NCI-H524 treated with DMSO at 0.1 percent for 48 hours (cell line): ENCODE data around the gene SETD1B.
"Not testable (repeated sequence)": the region's sequence is repeated elsewhere in the genome, so short reads cannot be mapped to it uniquely, and the experiment has no call there.

ENCODE experiments used
- DNase-seq: peaks from one replicate; lab custom pipeline; 2025; lab: John Stamatoyannopoulos, UW

The SETD1B gene

DNA sequence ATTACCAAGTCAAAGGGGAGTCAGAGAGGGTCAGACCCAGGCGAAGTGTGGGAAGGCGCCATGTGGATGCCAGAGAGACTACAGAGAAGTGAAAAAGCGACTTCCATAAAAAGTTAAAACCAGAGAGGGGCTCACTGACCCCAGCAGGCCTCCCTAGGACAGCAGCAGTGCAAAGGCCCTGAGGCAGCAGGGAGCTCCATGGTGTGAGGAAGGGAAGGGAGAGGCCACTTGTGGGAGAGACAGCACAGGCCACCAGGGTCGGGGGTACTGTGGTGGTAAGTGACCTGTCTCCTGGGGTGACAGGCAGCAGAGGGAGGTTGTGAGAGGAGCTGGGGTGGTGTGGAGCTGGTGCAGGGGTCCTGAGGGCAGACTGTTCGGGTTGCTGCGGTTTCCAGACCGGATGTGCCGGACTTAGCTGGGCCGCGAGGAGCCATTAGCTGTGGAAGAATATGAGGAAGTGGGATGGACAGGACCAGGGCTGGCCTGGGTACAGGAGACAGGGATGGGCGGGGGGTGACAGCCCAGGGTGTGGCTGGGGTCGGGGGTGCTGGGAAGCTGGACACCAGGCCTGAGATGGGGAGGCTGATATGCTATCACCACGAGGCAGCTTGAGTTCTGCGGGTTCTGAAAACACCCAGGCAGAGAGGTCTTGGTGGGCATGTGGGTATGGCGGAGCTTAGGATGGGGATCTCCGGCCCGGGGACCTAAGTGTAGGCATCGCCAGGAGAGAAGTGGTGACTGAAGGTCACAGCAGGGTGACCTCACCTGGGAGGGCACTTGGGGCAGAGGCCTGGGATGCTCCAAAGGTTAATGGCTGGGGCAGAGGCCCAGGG, 22.7 kb downstream of the SETD1B start:
- DNase-seq = no peak

DNA sequence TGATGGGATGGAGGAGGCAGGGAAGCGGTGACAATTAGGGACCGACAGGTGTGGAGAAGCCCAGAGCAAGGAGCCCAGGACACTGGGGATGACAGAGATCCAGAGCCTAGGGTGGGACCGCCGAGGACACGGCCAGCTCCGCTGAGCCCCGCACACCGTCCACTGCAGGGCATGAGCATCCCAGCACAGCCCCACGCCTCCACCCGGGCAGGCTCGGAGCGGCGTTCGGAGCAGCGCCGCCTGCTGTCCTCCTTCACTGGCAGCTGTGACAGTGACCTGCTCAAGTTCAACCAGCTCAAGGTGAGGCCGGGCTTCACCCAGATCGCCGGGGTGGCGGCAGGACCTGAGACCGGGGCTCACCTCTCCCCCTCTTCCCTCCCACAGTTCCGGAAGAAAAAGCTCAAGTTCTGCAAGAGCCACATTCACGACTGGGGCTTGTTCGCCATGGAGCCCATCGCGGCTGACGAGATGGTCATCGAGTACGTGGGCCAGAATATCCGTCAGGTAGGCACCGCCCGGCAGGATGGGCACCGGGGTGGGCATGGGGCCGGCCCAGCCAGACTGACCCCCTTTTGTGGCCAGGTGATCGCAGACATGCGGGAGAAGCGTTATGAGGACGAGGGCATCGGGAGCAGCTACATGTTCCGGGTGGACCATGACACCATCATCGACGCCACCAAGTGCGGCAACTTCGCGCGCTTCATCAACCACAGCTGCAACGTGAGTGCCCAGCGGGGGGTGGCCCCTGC, 23.7 kb downstream of the SETD1B start:
- no peak for DNase-seq

DNA sequence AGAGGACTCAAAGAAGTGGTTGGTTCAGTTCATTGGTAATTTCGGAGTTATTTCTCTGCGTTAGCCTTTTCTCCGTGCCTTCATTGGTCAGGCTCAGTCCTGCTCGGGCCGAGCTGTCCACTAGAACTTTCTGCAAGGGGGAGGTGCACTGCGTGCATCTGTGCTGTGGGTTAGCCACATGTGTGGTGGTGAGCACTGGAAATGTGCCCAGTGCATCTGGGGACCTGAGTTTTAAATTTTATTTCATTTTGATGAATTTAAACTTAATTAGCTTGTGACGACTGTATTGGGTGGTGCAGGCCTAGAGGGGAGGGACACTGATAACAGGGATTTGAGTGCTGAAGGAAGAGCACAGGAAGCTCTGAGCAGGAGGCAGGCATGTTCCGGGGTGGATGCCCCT, 24.5 kb downstream of the SETD1B start:
- DNase-seq = no peak

DNA sequence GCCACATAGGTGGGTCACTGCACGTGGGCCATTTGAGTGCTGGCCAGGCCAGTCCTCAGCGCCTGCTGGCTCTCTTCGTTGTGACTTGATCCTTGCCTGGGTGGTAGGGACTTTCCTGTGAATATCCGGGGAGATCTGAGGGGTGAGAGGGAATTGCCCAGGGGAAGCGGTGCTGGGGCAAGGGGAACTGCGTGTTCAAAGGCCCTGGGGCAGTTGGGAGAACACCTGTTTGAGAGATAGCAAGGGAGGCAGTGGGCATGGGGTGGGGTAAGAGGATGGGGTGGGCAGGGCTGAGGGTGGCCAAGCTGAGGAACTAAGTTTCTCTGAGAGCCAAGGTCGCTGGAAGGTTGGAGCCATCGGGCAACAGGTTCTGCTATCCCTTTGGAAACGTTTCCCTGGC, 25.0 kb downstream of the SETD1B start:
- no peak for DNase-seq

DNA sequence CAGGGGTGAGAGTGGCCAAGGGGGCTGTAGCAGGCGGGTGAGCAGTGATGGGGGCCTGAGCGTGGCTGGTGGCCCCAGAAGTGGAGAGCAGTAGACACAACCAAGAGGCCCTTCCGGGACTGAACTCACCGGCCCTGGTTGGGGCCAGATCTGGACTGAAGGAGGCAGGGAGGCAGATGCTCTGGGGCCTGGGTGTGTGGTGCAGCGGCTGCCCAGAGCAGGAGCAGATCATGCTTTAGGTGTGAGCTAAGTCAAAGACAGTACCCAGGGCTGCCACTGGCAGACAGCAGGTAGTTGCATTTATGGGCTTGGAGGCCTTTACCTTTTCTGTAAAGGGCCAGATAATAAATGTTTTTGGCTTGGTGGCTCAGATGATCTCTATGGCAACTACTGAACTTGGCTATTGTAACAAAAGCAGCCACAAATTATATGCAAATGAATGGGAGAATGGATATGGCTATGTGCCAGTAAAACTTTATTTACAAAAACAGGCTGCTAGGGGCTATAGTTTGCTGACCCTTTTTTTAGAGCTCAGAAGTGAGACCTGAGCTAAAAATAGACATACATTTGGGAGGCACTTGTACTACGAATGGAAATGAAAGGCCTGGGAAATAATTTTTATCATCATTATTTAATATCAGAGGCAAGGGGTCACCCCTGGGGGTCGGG, 25.6 kb downstream of the SETD1B start:
- DNase-seq = no peak

DNA sequence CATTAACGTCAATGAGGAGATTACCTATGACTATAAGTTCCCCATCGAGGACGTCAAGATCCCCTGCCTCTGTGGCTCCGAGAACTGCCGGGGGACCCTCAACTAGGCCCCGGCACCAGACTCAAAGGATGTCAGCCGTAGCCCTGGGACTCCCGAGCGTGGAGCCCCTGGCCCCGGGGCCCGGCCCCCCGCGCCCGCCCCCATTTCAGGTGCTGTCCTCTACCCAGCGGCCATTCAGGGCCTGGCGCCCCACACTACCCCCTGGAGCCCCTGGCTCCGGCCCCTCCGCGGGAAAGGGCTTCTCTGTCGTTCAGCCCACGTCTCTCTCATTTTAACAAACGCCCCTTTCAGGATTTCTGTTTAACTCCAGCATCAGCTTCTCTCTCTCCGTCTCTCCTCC, 26.3 kb downstream of the SETD1B start:
- DNase-seq = no peak

DNA sequence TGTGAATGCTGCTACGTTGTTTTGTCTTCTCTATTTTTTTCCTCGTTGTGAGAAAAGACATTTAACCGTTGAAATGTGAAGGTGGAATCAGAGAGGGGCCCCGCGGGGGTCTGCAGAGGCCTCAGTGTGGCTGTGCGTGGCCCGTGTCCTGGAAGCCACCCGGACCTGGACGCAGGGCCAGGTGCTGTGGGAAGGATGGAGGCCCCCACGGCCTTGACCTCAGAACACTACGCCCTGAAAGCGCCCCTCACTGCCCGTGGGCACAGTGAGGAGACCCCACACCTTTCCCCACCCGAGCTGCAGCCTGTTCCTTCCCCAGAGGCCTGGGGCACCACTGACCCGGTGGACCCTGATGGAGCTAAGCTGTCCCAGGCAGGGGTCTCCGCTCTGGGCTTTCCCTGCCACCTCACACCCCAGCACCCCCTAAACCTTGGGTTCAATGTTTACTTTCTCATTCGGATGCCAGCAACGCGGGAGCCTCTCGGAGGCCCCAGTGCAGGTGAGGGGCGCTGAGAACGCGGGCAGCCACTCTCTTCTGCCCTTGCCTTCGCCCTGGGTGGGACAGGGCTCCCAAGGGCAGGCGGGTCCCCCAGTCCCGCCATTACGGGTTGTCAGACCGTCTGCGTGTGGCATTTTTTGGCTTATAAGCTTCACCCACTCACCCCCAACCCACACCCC, 26.9 kb downstream of the SETD1B start:
- DNase-seq = no peak

DNA sequence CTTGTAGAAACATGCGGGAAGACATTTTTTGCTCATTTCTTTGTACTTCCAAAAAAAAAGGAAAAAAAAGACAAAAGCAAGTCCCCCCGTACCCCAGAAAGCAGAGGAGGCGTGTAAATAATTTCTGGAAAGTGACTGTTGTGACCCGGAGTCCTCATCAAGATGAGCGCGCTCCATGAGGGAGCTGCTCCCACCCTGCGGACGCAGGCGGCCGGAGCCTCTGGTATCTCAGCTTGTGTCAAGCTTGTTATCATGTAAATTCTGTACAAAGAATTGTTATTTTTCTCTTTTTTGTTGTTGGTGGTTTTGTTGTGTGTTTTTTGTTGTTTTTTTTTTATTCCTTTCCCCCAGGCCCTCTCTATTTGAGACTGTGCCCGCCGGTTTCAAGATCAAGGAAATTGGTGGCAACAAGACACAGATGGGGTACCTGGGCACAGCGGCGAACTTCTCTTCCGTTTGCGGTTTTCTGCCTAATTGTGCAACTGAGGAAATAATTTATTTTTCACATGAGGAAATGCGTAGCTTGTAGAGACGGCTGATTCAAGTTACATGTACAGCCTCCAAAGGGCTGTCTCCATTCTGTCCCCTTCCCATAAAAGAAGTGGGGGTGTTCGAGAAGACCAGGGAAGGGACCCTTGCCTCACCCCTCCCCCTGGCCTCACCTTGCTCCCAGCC, 27.9 kb downstream of the SETD1B start:
- no peak for DNase-seq

DNA sequence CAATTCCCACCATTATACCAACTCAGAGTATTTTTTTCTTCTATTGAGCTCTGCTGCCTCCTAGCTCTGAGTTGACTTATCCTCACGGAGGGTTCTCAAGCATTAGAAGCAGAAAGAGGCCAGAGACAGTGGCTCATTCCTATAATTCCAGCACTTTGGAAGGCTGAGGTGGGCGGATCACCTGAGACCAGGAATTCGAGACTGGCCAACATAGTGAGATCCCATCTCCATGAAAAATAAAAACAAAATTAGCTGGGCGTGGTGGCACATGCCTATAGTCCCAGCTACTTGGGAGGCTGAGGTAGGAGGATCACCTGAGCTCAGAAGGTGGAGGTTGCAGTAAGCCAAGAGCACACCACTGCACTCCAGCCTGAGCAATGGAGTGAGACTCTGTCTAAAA, 33.9 kb downstream of the SETD1B start:
- DNase-seq = no peak

DNA sequence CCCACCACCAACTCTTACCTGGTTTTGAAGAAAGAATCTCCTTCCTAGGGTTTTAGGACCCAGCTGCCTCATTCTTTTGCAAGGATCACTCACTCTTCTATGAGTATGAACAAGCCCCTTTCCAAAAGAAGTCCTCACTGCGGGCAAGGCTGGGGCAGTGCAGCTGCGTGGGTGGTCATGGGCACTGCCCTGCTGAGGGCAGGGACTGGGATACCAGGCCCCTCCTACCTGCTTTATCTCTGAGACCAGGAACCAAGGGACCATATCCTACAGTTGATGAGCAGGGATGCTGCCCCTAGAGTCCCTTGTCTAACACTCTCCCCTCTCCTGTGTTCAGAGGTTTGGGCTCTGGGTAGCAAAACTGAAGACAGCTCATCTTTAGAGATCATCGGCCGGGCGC, 34.3 kb downstream of the SETD1B start:
- no peak for DNase-seq

DNA sequence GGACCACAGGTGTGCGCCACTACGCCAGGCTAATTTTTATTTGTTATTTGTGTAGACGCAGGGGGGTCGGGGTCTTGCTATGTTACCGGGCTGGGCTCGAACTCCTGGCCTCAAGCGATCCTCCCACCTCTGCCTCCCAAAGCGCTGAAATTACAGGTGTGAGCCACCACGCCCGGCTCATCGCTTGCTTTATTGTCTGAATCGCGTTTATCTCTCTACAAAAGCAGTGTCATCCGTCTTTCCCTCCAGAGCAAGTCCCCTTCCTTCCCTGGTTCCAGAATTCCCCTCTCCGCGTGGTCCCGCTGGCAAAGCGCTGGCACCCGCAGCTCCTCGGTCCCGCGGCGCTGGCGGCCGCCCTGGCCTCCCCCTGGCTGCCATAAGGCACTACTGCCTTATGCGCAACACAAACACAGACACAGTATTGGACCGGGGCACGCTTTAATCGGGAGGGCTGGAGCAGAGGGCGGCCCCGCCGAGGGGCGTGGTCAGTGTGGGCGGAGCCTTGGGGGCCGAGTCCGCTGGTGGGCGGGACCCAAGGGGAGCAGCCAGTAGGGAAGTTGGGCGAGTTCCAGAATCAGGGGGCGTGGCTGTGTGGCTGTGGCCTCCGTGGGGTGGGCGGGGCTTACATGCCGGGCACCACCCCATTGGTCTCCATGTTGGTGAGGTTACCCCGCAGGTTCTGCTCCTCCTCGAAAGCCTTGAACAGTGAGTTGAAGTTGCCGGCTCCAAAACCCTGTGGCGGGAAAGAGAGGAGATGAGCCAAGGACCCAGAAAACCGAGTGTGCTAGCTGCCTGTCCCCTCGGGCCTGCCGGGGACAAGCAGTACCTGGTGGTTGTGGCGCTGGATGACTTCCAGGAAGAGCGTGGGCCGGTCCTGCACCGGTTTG, 35.5 kb downstream of the SETD1B start:
- DNase-seq = peak; percentile 75

DNA sequence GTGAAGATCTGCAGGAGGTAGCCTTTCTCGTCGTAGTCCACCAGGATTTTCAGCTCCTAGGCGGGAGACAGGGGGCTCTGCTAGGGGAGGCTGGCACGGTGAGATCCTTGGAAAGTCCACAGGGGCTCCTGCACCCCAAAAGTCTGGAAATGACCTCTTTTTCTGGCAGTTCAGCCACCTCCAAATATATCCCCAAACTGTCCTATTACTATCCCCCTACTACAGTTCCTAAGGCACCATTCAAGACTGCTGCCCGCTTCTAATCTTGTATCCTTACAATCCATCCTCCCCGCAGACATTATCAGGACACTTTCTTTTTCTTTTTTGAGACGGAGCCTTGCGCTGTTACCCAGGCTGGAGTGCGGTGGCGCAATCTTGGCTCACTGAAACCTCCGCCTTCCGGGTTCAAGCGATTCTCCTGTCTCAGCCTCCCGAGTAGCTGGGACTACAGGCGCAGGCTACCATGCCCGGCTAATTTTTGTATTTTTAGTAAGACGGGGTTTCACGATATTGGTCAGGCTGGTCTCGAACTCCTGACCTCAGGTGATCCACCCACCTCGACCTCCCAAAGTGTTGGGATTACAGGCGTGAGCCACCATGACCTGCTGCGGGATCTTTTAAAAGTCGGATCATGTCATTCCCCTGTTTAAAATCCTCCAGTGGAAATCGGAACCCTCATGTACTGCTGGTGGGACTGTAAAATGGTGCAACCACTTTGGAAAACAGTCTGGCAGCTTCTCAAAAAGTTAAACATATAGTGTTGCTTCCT, 36.4 kb downstream of the SETD1B start:
- DNase-seq = no peak

DNA sequence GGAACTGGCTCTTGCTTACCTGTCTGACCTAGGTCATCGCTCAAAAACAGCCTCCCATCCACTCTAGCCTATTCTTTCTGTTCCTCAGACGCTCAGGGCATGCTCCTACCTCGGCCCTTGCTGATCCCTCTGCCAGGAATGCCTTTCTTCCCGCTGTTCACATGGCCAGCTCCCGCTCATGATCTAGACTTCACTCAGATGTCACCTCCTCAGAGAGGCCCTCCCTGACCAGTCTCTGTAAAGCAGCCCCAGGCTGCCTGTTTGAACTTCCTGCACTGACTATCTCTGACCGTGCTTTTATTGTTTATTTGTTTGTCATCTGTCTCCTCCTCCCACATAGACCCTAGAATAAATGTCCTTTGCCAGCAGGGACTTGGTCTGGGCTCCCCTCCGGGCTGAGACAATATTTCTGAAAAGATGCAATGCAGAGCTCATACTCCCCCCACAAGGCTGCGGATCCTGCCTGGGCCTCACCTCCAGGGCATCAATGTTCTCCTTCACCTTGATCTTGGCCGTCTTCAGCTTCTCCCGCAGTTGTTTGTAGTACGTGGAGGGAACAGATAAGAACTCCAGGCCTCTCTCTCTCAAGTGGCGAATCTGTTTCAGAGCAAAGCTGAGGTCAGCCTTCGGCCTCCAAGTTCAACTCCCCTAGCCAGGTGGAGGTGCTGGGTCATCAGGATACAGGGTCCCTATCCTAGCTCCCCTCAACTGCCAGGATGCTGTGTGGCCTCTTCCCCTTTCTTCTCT, 39.6 kb downstream of the SETD1B start:
- no peak for DNase-seq

DNA sequence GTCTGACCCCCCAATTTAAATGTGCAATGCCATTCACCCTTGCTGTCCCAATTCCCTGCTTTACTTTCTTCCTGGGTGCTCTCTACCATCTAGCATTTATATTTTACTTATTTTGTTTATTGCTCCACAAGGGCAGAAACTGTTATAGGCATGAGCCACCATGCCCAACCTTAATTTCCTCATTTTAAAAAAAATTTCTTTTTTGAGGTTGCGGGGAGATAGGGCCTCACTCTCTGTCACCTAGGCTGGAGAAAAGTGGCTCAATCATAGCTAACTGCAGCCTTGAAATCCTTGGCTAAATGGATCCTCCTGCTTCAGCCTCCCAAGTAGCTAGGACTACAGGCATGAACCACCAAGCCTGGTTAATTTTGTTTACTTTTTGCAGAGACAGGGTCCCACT, 41.9 kb downstream of the SETD1B start:
- DNase-seq = no peak

DNA sequence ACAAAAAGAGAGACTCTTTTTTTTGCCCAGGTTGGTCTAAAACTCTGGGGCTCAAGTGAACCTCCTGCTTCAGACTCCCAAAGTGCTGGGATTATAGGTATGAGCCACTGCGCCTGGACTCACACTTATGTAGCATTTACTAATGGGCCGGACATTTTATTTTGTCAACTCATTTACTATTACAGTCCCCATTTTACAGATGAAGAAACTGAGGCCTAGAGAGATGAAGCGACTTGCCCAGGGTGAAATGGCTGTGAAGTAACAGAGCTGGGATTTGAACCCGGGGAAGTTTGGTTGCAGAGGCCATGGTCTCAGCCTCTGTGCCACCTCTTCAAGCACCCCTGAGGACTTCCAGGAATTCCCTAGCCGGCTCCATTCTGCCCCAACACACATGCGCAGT, 45.4 kb downstream of the SETD1B start:
- DNase-seq = no peak

DNA sequence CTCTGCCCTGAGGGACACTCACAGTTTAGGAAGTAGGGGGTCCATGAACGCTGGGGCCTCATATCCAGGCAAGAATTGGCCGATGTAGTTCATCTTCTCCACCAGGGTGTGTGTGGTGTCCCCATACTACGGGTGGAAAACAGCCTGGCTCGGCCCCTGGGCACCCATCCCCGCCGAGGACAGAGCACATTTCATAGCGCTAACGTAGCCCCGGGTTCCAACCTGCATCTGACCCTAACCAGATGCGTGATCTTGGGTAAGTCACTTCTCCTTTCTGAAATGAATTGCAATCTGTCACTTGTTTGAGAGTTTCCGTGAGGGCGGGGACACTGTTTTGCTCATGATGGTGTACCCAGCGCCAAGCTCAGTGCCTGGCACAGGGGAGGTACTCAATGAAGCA, 45.9 kb downstream of the SETD1B start:
- DNase-seq = no peak

DNA sequence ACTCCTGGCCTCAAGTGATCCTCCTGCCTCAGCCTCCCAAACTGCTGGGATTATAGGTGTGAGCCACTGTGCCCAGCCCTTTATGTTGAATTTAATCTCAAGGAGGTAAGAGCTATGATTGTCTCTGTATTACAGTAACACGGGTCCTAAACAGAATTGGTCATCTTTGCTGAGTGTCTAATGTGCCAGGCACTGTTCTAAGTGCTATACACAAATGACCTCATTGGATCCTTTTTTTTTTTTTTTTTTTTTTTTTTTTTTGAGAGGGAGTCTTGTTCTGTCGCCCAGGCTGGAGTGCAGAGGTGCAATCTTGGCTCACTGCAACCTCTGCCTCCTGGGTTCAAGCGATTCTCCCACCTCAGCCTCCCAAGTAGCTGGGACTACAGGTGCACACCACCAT, 48.6 kb downstream of the SETD1B start:
- not testable (repeated sequence) for DNase-seq

DNA sequence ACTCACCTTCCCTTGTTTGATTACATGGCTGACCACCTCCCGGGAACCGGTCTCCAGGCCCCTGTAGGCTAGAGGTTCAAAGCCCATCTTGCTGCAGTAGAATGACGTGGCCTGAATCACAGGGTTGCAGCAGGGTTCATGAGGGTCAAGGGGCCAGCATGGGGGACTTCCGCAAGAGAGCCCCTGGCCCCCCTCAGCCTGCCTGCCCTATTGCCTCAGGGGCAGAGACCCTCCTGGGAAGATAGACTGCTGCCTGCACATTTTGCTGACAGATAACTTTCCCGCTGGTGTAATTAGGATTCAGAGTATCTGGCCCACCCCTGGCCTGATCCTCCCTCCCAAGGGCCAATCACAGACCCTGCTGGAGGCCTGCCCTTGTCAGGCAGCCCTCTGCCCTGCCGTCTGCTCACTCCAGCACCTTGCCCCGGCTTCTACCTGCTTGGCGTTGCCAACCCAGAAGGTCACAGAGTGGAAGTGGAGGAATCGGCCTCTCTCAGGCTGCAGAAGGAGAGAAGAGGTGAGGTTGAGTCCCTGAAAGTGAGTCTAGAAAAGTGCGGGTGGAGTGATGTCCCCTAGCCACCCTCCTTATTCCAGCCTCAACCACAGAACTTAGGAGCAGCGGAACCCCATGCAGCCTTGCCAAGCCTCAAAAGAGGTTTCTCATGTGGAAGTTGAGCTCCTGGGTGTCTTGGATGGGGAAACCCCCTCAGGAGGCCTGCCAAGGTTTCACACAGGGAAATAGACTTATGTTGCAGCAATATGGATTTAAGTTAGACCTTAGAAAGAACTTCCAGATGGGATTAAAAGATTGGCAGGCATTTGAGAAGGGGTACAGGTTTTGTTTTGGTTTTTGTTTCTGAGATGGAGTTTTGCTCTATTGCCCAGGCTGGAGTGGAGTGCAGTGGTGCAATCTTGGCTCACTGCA, 53.8 kb downstream of the SETD1B start:
- no peak for DNase-seq
